Mesothelial cell of epicardium (in vitro differentiated cells): Measurements from ENCODE around the gene PSMB1. TPM values are rescaled to one million over a fixed set of nuclear protein-coding genes. Genes with fewer than 3 reads are reported as not detected.

Source experiments
- DNase-seq, 2 experiments: peaks; one replicate each; pipeline ENCODE4 v3.0.0; 2021; ENCODE audit warnings: low spot score in 2 of 2; ENCODE audit not compliant: unreplicated experiment in 2 of 2
- H3K27ac Mint-ChIP-seq: 2 replicates; pipeline ENCODE4 v1.8.0; 2021; ENCODE audit warnings: mixed read lengths
- H3K27me3 Mint-ChIP-seq: 2 replicates; pipeline ENCODE4 v1.8.0; 2021; ENCODE audit warnings: low read depth, mixed read lengths
- H3K36me3 Mint-ChIP-seq: 2 replicates; pipeline ENCODE4 v1.8.0; 2021; ENCODE audit warnings: mixed read lengths
- H3K4me1 Mint-ChIP-seq: 2 replicates; pipeline ENCODE4 v1.8.0; 2021; ENCODE audit warnings: mixed read lengths
- H3K4me3 Mint-ChIP-seq: 2 replicates; pipeline ENCODE4 v1.8.0; 2021; ENCODE audit warnings: mild to moderate bottlenecking, moderate library complexity, mixed read lengths
- H3K9me3 Mint-ChIP-seq: 2 replicates; pipeline ENCODE4 v1.8.0; 2021; ENCODE audit warnings: mixed read lengths
- CTCF ChIP-seq: fragments of 200-600 bp; sonication (generic); IDR thresholded peaks from one replicate; pipeline ENCODE4 v1.5.0; 2021; ENCODE audit warnings: antibody characterized with exemption; ENCODE audit not compliant: unreplicated experiment
- total RNA-seq: library from RNA; stranded (reverse); gene quantifications from 3 replicates; pipeline ENCODE4 v1.2.1, GENCODE V29; 2021

The PSMB1 gene
- 137 to 142 TPM (median 140 TPM) in 3 replicates for total RNA-seq

DNA sequence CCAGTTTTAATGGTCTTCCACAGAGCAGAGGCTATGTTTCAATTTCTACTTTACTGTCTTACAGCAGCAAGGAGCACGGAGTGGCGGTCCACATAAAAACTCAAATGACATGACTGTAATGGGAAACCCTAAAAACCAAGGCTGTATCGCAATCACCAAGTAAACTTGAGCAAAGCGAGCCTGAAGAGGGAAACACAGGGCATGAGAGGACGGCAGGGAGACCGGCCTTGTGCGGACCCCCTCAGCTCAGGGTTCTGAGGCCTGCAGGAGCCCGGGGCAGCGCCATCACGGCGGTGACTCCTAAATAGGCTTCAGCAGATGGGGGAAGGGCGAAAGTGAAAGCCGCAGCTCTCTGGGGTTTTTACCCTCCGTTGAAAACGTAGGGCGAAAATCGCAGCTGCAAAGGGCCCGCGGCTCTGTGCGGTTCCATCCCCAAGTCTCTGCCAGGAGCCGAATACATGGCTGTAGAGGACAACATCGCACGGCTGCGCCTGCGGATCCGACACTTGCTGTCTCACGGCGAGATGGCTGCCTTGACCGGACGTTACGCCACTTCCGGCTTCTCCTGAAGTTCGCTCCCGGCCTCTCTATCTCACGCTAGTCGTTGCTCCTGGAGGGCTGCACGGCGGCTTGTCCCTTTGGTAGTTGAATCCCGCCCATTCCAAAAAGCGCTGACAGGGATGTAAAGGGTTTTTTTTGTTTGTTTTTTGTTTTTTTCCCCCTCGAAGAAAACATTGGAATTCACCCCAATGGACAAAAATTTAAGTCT lies at the start of gene PSMB1:
Gene PSMB1 (minus strand): TSS at position 543 of the 769 bp plus-strand sequence. CDS start 65 bp downstream, at position 478.
- Mint-ChIP-seq H3K4me1 (peaks cover 16% of the 10 kb centered on the region), H3K27ac (no peak within 1 kb of the TSS), H3K9me3 (no peaks in the 10 kb centered on the region), H3K27me3 (no peaks in the 10 kb centered on the region), H3K4me3 (no peak within 1 kb of the TSS), H3K36me3 (peaks cover 2% of the 10 kb centered on the region)
- TF ChIP-seq CTCF = no peak
- peak; percentile 75 to 83 for DNase-seq

DNA sequence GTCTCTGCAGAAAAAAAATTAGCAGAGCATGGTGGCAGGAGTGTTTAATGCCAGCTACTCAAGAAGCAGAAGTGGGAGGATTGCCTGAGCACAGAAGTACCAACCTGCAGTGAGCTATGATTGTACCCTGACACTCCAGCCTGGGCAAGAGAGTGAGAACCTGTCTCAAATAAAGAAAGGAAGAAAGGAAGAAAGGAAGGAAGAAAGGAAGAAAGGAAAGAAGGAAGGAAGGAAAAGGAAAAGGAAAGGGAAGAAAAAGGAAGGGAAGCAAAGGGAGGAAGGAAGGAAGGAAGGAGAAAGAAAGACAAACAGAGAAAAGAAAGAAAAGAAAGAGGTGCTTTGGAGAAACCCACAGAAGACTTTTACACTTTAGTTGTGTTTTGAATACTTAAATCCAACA lies 44.2 kb upstream of the PSMB1 start:
- no peaks in the 10 kb centered on the region for H3K4me1 Mint-ChIP-seq
- TF ChIP-seq CTCF = no peak

GRCh38 chr6:170596426-170596825 lies 43.3 kb upstream of the PSMB1 start:
- H3K36me3 Mint-ChIP-seq = no peaks in the 10 kb centered on the region
- no peak overlapping the region for H3K27ac Mint-ChIP-seq
- H3K4me3 Mint-ChIP-seq = no peak overlapping the region
- peaks cover 24% of the 10 kb centered on the region for H3K9me3 Mint-ChIP-seq
- DNase-seq = no peak
- H3K4me1 Mint-ChIP-seq = no peaks in the 10 kb centered on the region
- TF ChIP-seq CTCF = no peak
- H3K27me3 Mint-ChIP-seq = peaks cover 11% of the 10 kb centered on the region

More for the DNA sequence above, 44.2 kb upstream of the PSMB1 start:
- no peaks in the 10 kb centered on the region for H3K36me3 Mint-ChIP-seq
- no peak for DNase-seq
- no peak overlapping the region for H3K27ac Mint-ChIP-seq
- peaks cover 16% of the 10 kb centered on the region for H3K9me3 Mint-ChIP-seq
- H3K27me3 Mint-ChIP-seq = peaks cover 11% of the 10 kb centered on the region
- no peak overlapping the region for H3K4me3 Mint-ChIP-seq

GRCh38 chr6:170590725-170591124 lies 37.6 kb upstream of the PSMB1 start:
- Mint-ChIP-seq H3K4me1 (peaks cover 5% of the 10 kb centered on the region), H3K36me3 (peaks cover 3% of the 10 kb centered on the region), H3K4me3 (no peak overlapping the region), H3K27me3 (peaks cover 2% of the 10 kb centered on the region), H3K27ac (no peak overlapping the region), H3K9me3 (peaks cover 46% of the 10 kb centered on the region)
- DNase-seq = no peak
- TF ChIP-seq CTCF = no peak

DNA sequence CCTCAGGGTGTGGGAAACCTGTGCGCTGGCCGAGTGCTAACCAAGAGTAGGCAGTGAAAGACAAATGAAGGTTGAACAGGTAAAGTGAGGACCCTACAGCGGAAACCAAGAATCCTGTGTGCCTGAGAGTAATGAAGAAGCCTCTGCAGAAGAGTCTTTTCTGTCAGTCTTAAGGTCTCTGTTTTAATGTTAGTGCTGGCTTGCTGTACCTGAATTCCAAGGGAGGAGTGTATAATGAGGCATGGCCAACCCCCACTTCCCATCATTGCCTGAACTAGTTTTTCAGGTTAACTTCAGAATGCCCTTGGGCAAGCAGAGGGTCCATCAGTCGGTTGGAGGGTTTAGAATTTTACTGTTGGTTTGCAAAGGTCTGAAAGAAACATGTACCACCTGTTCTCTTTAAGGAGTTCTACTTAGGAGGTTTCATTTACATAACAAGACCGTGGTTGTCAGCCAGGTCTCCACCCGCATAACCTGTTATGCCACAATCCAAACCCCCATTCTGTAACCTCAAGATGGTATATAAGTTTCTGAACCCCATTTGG lies 31.9 kb upstream of the PSMB1 start:
- Mint-ChIP-seq H3K4me1 (peaks cover 23% of the 10 kb centered on the region), H3K27me3 (no peaks in the 10 kb centered on the region), H3K9me3 (peaks cover 8% of the 10 kb centered on the region), H3K27ac (peak overlapping the region; percentile 99), H3K36me3 (peaks cover 14% of the 10 kb centered on the region), H3K4me3 (peak overlapping the region; percentile 100)
- no peak for TF ChIP-seq CTCF
- no peak for DNase-seq
